GM08714 (cell line): ENCODE measurements around the gene LRRC59.
"Not testable (repeated sequence)": the region's sequence is repeated elsewhere in the genome, so short reads cannot be mapped to it uniquely, and the experiment has no call there.

Source experiments
- H3K4me3 ChIP-seq: fragments of 200-500 bp; sonication (Bioruptor generic); 2 replicates; pipeline ENCODE4 v1.5.1; 2014; ENCODE audit warnings: mild to moderate bottlenecking, low read length, inconsistent platforms
- ZNF274 ChIP-seq: IDR thresholded peaks from 2 replicates; pipeline ENCODE4 v1.6.1; 2012; ENCODE audit warnings: mild to moderate bottlenecking, low read depth, low read length

The LRRC59 gene

DNA sequence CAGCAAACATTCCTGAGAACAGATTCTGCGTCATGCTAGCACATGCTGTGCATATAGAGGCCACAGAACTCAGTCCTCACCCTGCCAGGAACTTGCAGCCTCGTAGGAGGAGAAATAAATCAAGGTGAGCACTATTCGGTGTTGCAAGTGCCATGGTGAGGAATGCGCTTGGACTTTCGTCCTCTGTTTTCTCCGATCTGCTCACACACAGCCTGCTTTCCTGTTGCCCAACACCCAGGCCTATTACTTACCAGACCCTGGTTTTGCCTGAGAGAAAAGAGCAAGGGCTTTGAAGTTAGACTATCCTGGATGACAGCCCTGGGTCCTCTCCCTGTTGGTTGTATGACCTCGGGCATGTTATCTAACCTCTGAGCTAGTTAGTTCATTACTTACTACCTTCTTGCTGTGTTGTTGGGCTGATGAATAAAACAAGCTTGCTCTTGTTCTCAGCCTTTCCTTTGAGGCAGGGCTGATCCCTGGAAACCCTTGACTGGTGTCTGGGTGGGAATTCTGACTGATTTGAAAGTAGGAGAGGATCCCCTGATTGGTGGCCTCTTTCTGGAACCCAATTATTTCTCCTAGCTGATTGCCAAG lies 31.6 kb upstream of the LRRC59 start:
- H3K4me3 ChIP-seq = no peak overlapping the region
- no peak for TF ChIP-seq ZNF274

DNA sequence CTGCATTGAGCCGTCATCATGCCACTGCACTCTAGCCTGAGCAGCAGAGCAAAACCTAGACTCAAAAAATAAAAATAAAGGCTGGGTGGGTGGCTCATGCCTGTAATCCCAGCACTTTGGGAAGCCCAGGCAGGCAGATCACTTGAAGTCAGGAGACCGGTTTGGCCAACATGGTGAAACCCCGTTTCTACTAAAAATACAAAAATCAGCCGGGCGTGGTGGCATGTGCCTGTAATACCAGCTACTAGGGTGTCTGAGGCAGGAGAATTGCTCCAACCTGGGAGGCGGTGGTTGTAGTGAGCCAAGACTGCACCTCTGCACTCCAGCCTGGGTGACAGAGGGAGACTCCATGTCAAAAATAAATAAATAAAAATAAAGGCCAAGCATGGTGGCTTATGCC lies 30.8 kb upstream of the LRRC59 start:
- not testable (repeated sequence) for H3K4me3 ChIP-seq

DNA sequence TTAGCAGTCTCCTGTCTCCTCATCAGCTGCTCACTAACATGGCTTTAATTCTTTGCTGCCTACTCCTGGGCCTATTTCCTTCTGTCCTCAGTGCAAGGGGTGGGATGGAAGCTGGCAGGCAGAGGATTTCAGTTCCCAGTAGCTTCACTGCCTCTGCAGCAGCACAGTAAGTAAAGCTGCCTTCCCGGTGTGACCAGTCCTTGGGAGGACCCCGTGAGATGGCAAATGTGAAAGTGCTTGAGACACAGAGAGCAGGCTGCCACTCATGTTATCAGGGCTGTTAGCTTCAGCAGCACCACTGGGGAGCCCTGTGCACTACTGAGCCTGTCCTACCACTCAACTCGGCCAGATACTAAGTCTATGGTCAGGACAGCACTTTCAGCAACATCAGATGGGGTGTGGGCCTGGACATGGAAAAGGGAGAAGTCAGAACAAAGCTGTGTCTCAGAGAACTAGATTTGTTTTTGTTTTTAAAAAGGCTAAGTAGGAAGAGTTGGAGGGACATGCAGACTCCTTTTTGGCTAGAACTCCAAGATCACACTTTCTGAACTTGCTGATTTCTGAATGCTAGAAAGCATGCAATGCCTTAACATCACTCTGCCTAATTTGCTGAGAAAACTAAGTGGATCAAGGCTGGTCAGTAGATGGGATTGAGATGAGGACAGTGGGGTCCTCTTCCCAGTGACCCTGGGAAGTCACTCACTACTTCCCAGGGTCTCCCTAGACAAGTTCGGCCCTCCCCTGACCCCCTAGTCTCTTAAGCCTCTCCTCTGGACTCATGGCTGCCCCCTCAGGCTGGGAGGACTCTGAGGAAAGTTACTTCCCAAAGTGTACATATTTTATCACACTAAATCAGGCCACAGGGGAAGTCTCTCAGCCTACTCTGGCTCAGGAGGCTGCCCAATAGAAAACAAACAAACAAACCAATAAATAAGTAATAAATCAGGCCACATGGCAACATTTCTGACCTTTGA lies 29.8 kb upstream of the LRRC59 start:
- no peak for TF ChIP-seq ZNF274
- H3K4me3 ChIP-seq = peak overlapping the region; percentile 52

DNA sequence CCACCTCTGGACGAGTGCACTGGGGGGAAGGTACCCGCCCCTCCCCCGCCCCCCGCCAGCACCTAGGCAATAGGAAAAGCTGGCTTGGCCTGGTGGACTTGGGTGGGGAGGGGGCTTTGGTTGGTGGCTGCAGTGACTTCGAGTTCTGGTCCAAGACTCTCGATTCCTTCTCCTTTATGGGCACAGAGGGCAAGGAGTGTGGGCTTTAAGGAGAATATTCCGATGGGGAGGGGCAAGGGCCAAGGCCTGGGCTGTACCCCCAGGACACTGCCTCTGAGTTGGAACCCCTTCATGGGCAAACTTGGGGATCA lies 29.1 kb upstream of the LRRC59 start:
- TF ChIP-seq ZNF274 = no peak
- peak overlapping the region; percentile 52 for H3K4me3 ChIP-seq

DNA sequence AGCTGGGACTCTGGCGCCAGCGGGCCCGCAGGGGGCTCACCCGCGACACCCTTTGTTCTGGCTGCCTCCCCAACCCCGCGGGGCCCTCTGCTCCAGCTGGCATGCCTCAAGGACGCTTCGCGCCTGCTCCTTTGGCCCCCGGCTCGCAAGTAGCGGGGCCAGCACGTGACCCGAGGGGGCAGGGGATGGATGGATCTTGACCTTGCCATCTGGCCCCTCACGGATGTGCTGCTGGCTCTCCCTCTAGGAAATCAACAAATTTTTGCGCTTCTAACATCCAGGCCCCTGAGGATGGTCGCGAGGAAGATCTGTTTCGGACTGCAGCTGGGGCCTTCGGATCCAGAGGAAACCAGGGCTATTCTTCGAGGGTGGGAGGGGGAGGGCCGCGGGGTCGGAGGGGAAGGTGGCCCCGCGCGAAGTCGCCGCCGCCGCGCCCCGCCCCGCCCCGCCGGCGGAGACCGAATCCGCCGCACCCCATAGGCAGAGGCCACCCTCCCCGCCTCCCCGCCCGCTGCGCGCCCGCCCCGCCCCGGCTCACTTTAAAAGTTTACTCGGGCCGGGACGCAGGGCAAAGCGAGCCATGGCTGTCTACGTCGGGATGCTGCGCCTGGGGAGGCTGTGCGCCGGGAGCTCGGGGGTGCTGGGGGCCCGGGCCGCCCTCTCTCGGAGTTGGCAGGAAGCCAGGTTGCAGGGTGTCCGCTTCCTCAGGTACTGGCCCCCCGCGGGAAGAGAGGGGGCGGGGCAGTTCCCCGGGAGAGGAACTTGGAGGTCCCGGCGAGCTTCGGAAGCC lies 28.6 kb upstream of the LRRC59 start, which contains the start of gene ACSF2:
Gene ACSF2, plus strand, starts transcription at position 537 of the 790 bp plus-strand sequence. Its CDS starts 44 bp downstream, at position 581.
- H3K4me3 ChIP-seq = peak within 1 kb of the TSS; percentile 55
- TF ChIP-seq ZNF274 = no peak

DNA sequence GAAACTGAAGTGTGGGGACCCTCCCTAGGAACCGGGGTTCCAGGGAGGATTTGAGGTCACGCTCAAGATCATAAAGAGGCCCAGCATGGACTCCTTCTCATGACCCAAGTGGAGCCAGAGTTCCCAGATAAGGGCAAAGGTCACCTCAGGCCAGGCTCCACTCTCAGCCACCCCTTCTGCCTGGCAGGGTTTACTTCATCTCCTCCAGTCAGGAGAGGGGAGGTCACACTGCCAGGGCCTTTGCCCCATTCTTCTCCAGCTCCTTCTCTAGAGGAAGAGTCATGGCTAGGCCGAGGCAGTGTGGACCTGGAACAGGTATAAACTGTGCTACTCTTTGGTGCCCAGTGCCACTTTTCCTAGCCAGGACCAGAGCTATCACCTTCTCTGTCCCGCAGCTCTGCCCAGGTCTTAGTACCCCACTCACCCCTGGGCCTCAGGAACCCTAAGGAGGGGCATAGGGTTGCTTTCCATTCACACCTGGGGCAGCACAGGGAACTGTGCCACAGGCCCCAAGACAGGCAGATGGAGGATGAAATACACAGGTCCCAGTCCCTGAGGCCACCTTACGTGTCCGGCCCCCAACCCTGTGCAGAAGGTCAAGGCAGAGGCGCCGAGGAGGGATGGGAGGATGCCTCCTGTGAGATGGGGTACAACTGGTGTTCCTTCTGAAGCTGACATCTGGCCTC lies 27.8 kb upstream of the LRRC59 start:
- peak overlapping the region; percentile 55; the same call in 1 of the 2 replicates for H3K4me3 ChIP-seq
- TF ChIP-seq ZNF274 = no peak

DNA sequence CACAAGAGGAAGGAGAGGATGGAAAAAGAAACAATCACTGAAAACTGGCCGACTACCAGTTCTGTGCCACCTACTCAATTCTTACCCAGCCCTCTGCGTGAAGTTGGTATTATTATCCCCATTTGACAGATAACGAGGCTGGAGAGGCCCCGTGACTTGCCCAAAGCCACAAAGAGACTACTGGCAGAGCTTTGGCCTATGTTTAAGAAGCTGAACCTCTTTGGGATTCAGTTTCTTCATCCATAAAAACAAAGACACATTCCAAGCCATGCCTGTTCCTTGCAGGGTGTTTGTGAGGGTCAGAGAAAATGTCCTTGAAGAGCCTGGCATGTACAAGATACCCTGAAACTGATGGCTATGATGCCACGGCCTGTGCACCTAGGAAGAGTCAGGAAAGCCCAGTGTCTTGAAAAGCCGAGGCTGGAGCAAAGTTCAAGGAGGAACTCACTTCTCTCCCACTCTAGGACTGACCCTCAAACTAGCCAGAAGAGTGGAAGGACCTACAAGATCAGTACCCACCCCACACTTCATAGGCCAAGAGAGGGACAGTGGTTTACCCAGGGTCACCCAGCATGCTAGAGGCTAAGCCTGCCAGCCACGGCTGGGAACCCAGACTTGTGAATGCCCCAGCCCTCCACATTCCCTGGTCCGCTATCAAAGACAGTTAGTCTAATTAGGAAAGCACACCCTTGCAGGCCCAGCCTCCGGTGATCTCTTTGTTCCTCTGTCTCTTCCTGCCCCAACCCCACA lies 27.1 kb upstream of the LRRC59 start:
- no peak overlapping the region for H3K4me3 ChIP-seq
- no peak for TF ChIP-seq ZNF274

DNA sequence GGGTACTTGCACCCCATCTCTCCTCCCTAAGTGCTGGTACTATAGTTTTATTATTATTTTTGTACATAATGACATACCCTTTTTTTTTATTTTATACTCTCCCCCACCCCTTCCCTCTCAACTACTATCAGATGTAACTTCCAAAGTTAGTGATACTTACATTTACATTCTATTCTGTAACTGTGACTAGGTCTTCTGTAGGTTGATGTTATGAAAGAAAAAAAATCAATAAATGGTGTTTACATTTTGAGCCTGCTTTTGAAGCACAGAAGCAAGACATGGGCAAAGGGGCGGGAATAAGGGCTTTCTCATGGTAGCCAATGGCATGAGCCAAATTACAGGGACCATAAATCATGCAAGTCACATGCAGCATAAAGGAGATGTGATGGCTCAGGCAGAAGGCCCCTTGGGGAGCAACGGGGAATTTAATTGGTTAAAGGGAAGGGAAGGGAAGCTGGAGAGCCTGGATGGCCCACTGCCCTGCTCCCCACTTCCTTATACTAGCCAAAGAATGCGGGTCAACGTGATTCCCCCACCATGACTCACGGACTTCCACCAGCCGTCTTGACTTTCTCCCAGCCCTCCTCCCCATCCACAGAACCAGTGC lies 26.3 kb upstream of the LRRC59 start:
- TF ChIP-seq ZNF274 = no peak
- no peak overlapping the region for H3K4me3 ChIP-seq

DNA sequence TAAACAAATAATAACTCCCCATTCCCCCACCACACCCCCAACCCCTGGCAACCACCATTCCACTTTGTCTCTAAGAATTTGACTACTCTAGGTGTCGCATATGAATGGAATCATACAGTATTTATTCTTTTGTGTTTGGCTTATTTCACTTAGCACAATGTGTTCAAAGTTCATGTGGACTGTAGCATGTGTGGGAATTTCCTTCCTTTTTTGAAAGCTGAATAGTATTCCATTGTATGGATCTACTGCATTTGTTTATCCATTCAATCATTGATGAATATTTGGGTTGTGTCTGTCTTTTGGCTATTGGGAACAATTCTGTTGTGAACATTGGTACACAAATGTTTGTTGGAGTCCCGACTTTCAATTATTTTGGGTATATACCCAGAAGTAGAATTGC lies 25.4 kb upstream of the LRRC59 start:
- no peak overlapping the region for H3K4me3 ChIP-seq
- no peak for TF ChIP-seq ZNF274

DNA sequence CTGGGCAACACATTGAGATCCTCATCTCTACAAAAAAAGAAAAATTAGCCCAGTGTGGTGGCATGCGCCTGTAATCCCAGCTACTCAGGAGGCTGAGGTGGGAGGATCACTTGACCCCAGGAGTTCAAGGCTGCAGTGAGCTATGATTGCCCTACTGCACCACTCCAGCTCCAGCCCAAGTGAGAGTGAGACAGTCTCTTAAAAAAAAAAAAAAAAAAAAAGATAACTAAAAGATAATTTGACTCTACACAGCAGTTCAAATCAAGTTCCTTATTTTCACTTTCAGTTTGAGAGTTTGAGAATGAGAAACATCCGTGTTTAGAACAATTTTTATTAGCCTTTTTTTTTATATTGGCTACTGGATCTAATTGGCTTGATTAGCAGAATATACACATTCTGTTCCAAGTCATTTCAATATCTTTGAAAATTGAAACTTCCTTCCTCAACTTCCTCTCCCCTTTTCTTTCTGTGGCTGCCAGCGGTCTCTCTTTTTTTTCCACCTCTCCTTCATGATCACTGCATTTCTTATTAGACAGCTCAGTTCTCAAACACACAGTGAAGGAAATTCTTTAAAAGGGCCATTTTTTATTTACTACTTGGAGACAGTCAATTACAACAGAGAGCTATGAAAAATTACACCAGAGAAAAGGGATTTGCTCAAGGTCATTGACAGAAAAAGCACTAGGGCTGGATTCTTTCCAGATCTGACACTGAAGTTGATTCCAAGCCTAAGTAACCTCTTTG lies 24.2 kb upstream of the LRRC59 start:
- no peak for TF ChIP-seq ZNF274
- H3K4me3 ChIP-seq = peak overlapping the region; percentile 49; the same call in 1 of the 2 replicates

DNA sequence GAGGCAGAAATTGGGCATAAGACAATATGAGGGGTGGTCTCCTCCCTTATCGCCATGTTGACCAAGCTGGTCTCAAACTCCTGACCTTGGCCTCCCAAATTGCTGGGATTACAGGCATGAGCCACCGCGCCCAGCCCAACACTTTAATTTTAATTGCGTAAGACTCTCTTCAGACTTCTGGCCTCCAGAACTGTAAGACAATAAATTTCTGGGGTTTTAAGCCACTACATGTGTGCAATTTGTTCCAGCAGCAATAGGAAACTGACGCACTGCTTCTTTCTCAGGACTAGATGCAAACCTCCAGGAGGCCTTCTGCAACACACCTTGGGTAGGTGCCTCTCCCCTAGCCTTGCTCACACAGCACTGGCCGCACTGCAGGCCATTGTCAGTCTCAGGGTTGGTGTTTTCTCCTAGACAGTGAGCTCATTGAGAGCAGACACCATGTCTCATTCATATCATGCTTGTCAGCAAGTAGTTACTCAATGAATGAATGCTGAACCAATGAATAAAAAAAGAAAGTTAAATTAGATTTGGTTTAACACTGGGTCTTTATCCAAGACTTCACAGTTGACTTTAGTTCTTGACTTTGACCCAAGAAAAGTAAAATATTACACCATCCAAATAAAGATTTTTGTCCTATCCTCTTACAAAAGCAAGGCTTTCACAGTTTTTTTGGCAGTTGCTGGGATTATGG lies 23.2 kb upstream of the LRRC59 start:
- no peak overlapping the region for H3K4me3 ChIP-seq
- TF ChIP-seq ZNF274 = no peak

DNA sequence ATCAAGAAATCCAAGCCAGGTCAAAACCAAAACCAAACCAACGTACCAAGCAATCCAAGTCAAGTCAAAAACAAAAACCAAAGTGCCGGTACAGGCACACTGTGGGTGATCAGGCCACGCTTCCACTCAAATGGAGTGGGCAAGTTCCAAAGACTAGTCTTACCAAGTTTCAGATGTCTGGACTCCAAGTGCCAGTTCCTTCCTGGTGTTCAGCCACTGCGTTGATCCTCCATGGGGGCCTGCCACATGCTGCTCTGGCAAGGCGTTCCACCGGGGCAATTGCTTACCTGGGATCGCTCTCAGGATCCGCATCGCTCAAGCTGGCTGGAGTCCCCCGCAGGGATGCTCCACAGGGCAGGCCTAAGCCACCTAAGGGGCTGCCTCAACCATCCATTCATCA lies 22.3 kb upstream of the LRRC59 start:
- not testable (repeated sequence) for H3K4me3 ChIP-seq
